ENCODE data around the gene APEH. TPM values are rescaled to one million over a fixed set of nuclear protein-coding genes. Genes with fewer than 3 reads are reported as not detected.
A peak's percentile ranks its signal among the peaks of the same experiment; 100 is the strongest.

The APEH gene
- polyA plus RNA-seq, 3 donors = 66.1 to 105 (median 92.6) TPM

DNA sequence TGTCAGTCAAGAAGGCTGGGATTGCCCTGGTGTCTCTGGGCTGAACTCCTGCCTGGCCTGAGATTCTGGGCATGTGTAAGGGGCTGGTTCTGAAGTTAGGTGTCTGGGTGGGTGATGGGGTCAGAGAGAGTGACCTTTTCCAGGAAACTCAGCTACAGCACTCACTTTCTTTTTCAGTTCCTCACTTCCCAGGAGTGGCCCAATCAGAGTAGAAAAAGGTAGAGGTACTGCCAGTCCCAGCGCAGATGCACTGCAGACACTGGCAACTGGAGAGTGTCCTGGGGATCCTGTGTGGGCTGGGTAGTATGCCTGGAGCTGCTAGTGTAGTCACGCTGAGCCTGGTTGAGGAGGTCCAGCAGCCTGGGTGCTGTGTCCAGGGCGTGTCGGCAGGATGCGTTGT is 46.5 kb upstream of the APEH start:
- no peaks in the 10 kb centered on the region for H3K79me2 ChIP-seq (ENCODE audit: insufficient read depth, low read length)
- WGBS (ENCODE audit: insufficient coverage) = 94% methylated on average over 5 of the region's 5 CpGs
- Mint-ChIP-seq H3K36me3 (no peaks in the 10 kb centered on the region), H3K4me1 (no peaks in the 10 kb centered on the region), H3K27ac (peak overlapping the region in 1 of 7 donors; percentile 50), H3K4me3 (no peak overlapping the region), H3K9me3 (peaks cover 13 to 18% (median 14%) of the 10 kb centered on the region in 7 donors), H3K27me3 (ENCODE audit: low read depth in 3 of 3) (peaks cover 4 to 8% (median 8%) of the 10 kb centered on the region in 3 donors)
- intact Hi-C loops (cut with micrococcal nuclease) = no loop called here
- TF ChIP-seq, protein P1, sequence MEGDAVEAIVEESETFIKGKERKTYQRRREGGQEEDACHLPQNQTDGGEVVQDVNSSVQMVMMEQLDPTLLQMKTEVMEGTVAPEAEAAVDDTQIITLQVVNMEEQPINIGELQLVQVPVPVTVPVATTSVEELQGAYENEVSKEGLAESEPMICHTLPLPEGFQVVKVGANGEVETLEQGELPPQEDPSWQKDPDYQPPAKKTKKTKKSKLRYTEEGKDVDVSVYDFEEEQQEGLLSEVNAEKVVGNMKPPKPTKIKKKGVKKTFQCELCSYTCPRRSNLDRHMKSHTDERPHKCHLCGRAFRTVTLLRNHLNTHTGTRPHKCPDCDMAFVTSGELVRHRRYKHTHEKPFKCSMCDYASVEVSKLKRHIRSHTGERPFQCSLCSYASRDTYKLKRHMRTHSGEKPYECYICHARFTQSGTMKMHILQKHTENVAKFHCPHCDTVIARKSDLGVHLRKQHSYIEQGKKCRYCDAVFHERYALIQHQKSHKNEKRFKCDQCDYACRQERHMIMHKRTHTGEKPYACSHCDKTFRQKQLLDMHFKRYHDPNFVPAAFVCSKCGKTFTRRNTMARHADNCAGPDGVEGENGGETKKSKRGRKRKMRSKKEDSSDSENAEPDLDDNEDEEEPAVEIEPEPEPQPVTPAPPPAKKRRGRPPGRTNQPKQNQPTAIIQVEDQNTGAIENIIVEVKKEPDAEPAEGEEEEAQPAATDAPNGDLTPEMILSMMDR (IDR thresholded peaks at IDR 0.05) = no peak
- H3K9ac ChIP-seq (ENCODE audit: insufficient read depth, low read length, poor library complexity, severe bottlenecking) = no peak overlapping the region
- no peak overlapping the region for H3K27ac ChIP-seq (ENCODE audit: low read depth in 1 of 2, low read length in 2 of 2)
- no peak for DNase-seq
- H3K4me3 ChIP-seq (replicated peaks in 1 of 3; ENCODE audit: low read depth in 2 of 3, low read length in 3 of 3) = no peak overlapping the region
- H3K9me3 ChIP-seq (replicated peaks in 1 of 2; ENCODE audit: control insufficient read depth in 1 of 2, insufficient read depth in 1 of 2, low read length in 2 of 2) = peaks cover 15 to 16% of the 10 kb centered on the region in 2 donors
- H3K4me1 ChIP-seq (ENCODE audit: control insufficient read depth in 1 of 2, insufficient read depth in 2 of 2, low read length in 2 of 2) = no peaks in the 10 kb centered on the region
- H3K36me3 ChIP-seq (replicated peaks in 1 of 2; ENCODE audit: control insufficient read depth in 1 of 2, insufficient read depth in 2 of 2, low read length in 2 of 2) = no peaks in the 10 kb centered on the region
- H2AFZ ChIP-seq (ENCODE audit: insufficient read depth, low read depth, low read length, poor library complexity, severe bottlenecking) = no peak overlapping the region
- no peaks in the 10 kb centered on the region for H3K27me3 ChIP-seq (ENCODE audit: control insufficient read depth in 2 of 2, insufficient read depth in 2 of 2, low read length in 2 of 2)
- no peak overlapping the region for H3K4me2 ChIP-seq (replicated peaks; ENCODE audit: extremely low read depth, low read length, poor library complexity, severe bottlenecking)
- no peaks in the 10 kb centered on the region for H4K20me1 ChIP-seq (ENCODE audit: insufficient read depth, low read length)

DNA sequence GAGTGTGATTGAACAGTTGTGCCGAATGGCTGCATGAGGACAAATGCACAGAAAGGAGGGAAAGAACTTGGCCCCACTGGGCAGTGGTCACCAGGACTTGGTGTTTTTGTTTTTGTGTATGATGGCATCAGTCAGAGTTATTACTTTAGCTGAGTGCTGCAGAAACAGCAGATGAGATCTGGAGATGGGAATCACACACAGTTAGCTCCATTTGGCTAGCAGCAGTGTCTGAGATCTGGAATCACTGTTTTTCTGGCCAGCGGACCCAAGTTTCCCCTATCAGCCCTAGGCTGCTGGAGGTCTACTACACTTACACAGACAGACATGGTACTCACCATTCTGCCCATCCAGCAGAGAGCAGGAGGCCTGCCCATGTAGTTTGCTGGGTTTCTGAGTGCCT is 45.9 kb upstream of the APEH start:
- H3K4me1 Mint-ChIP-seq = no peaks in the 10 kb centered on the region
- H3K27ac Mint-ChIP-seq = peak overlapping the region in 1 of 7 donors; percentile 50
- H3K4me3 Mint-ChIP-seq = no peak overlapping the region
- Histone ChIP-seq H3K4me1 (ENCODE audit: control insufficient read depth in 1 of 2, insufficient read depth in 2 of 2, low read length in 2 of 2) (no peaks in the 10 kb centered on the region), H3K27ac (ENCODE audit: low read depth in 1 of 2, low read length in 2 of 2) (no peak overlapping the region), H3K4me2 (replicated peaks; ENCODE audit: extremely low read depth, low read length, poor library complexity, severe bottlenecking) (no peak overlapping the region), H3K27me3 (ENCODE audit: control insufficient read depth in 2 of 2, insufficient read depth in 2 of 2, low read length in 2 of 2) (no peaks in the 10 kb centered on the region), H3K4me3 (replicated peaks in 1 of 3; ENCODE audit: low read depth in 2 of 3, low read length in 3 of 3) (no peak overlapping the region), H3K79me2 (ENCODE audit: insufficient read depth, low read length) (no peaks in the 10 kb centered on the region), H2AFZ (ENCODE audit: insufficient read depth, low read depth, low read length, poor library complexity, severe bottlenecking) (no peak overlapping the region), H4K20me1 (ENCODE audit: insufficient read depth, low read length) (no peaks in the 10 kb centered on the region), H3K36me3 (replicated peaks in 1 of 2; ENCODE audit: control insufficient read depth in 1 of 2, insufficient read depth in 2 of 2, low read length in 2 of 2) (no peaks in the 10 kb centered on the region), H3K9ac (ENCODE audit: insufficient read depth, low read length, poor library complexity, severe bottlenecking) (no peak overlapping the region), H3K9me3 (replicated peaks in 1 of 2; ENCODE audit: control insufficient read depth in 1 of 2, insufficient read depth in 1 of 2, low read length in 2 of 2) (peaks cover 15 to 16% of the 10 kb centered on the region in 2 donors)
- WGBS (ENCODE audit: insufficient coverage) = 94% methylated on average over 1 of the region's 2 CpGs
- H3K9me3 Mint-ChIP-seq = peaks cover 13 to 20% (median 17%) of the 10 kb centered on the region in 7 donors
- no peaks in the 10 kb centered on the region for H3K36me3 Mint-ChIP-seq
- intact Hi-C loops (cut with micrococcal nuclease) = no loop called here
- TF ChIP-seq, protein P1 (IDR thresholded peaks at IDR 0.05) = no peak
- DNase-seq = no peak
- peaks cover 4 to 9% (median 8%) of the 10 kb centered on the region in 3 donors for H3K27me3 Mint-ChIP-seq (ENCODE audit: low read depth in 3 of 3)

All from CD14-positive monocyte (primary cell).